AG09319 (cell line): ENCODE data around the gene NPHP4.

Experiments
- DNase-seq: peaks from one replicate; pipeline ENCODE4 v3.0.0-alpha.2; 2010; ENCODE audit warnings: low read depth; ENCODE audit errors: extremely low read depth
- CTCF ChIP-seq: IDR thresholded peaks from 2 replicates; pipeline ENCODE4 v1.5.1; 2011; ENCODE audit warnings: low read depth, mild to moderate bottlenecking, inconsistent platforms, low read length, moderate library complexity

The NPHP4 gene

GRCh38 chr1:6029351-6029750, 37.1 kb upstream of the NPHP4 start:
- DNase-seq = no peak
- TF ChIP-seq CTCF = no peak

GRCh38 chr1:6028042-6028850, 36.0 kb upstream of the NPHP4 start:
- no peak for TF ChIP-seq CTCF
- DNase-seq = no peak

GRCh38 chr1:6027591-6027990, 35.4 kb upstream of the NPHP4 start:
- DNase-seq = no peak
- no peak for TF ChIP-seq CTCF

GRCh38 chr1:6026095-6026809, 34.0 kb upstream of the NPHP4 start:
- no peak for DNase-seq
- no peak for TF ChIP-seq CTCF

- no peak for DNase-seq
- TF ChIP-seq CTCF = no peak
These were observed 33.3 kb upstream of the NPHP4 start for GRCh38 chr1:6025269-6026094.

- no peak for TF ChIP-seq CTCF
These were observed 32.2 kb upstream of the NPHP4 start for GRCh38 chr1:6024376-6024775.

More at GRCh38 chr1:6024376-6024775, 32.2 kb upstream of the NPHP4 start:
- no peak for DNase-seq
